NCI-H1417 treated with DMSO at 0.1 percent for 48 hours (cell line): ENCODE measurements around the gene MRPS10.
"Not testable (repeated sequence)": the region's sequence is repeated elsewhere in the genome, so short reads cannot be mapped to it uniquely, and the experiment has no call there.

Experiments used
- DNase-seq: peaks from one replicate; lab custom pipeline; 2025; lab: John Stamatoyannopoulos, UW

Gene MRPS10

DNA sequence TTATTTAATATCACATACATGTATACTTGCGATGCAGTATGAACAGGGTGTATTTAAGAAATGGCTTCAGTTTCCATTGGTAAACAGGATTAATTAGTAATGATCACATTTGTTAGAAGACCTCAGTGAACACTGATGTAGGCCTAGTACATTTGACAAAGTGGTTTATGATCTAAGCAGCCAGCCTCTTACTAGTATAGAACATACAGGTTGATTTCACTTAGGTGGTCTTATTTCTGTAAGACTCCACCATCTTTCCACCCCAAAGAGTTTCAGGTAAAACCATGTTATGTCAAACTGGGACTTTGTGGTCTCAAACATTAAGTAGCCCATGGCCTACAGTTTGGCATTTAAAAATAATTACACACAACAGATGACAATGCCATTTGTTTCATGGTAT lies 20.2 kb upstream of the MRPS10 start:
- no peak for DNase-seq

GRCh38 chr6:42236682-42237473 lies 19.2 kb upstream of the MRPS10 start:
- no peak for DNase-seq

- DNase-seq = no peak
Observed at GRCh38 chr6:42236030-42236429, 18.4 kb upstream of the MRPS10 start.

DNA sequence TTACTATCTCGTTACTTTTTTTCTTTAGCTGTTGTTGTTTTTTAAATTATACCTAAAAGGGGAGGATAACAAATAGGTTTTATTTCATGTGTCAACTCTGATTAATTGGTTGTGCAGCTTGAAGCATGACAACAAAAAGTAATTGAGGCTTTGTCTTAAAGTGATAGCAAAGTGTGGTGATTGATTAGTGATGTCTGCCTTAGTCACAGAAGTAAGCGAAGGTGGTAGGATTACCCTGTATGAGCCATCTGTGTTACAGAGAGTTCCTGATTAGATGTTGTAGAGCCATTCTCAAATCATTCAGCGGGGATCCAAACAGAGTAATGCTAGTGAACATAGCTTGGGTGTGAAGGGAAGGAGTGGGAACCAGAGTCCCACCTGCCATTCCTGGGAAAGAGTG lies 14.4 kb upstream of the MRPS10 start:
- DNase-seq = no peak

DNA sequence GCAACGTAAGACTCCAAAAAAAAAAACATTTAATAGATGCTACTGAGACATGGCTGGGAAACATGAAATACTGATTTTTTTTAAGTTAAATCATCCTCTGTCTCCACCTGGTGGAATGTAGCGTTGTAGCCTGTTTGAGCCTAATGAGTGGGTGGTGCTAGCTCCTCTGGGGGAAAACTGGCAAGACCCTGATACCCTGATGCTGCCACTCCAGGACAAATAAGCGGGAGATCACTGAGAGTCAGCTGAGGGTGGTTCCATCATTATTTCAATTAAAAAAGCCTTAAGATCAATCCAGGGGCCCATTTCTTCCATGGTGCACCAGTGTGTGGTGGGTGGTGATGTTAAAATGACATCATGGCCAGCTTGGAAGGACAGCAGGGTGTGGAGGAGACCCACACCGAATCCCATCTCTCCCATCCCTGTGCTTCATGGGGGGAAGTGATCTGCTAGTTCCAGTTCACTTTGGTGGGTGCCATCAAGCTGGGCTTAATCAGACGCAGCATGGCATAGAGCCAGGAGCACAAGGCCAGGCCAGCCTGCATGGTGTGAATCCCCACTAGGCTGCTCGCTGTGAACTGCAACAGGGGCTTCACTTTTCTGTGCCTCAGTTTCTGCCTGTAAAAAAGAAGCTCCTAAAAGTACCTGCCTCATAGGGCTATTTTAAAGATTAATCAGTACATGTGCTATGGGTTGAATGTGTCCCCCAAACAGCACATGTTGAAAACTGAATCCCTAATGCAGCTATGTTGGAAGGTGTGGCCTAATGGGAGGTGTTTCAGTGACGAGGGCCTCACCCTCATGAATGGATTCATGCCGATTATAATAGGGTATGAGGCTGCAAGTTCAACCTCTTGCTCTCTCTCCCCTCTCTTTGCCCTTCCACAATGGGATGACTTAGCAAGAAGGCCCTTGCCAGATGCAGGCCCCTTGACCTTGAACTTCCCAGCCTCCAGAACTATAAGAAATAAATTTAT lies 13.0 kb upstream of the MRPS10 start:
- no peak for DNase-seq

DNA sequence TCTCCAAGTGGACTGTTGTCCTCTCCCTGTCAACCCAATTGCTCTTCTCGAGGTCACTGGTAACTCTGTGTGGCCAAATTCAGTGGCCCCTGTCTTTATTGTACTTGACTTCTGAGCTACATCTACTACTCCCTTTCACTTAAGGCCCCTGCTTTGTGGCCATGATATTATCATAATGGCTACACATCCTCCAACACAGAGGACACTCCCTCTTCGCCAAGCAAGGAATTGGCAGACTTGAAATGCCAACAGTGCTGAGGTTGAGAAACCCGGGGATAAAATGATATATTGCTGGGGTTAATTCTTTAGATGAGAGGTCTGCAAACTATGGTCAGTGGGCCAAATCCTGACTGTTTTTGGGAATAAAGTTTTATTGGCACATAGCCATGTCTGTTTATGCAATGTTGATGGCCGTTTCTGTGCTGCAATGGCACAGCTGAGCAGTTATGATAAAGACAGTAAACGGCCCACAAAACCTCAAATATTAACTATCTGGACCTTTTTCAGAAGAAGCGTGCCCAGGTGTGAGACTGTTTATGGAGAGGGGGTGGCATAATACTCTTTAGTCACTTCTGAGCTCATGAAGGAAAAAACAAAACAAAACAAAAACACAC lies 12.0 kb upstream of the MRPS10 start:
- DNase-seq = no peak

DNA sequence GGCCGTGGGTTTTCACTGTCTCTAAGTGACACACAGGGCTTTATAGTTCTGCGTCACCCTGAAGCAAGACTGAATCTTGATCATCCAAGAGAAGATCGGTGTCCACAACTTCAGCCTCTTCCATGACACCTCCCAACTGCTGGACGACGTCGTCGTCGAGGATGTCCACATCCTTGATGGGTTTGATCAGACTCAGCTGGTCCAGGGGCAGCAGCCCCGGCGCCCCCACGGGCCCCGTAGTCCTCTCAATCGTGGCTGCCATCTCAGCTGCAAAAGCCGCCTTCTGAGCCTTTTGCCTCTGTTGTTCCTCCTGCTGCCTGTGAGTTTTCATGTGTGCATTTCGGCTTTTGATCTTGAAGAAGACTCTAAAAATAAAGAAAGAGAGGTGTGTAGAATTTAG lies 10.6 kb upstream of the MRPS10 start:
- DNase-seq = no peak

- DNase-seq = no peak
Observed at GRCh38 chr6:42227173-42227850, 9.7 kb upstream of the MRPS10 start.

GRCh38 chr6:42226645-42227143 lies 9.0 kb upstream of the MRPS10 start:
- DNase-seq = no peak

DNA sequence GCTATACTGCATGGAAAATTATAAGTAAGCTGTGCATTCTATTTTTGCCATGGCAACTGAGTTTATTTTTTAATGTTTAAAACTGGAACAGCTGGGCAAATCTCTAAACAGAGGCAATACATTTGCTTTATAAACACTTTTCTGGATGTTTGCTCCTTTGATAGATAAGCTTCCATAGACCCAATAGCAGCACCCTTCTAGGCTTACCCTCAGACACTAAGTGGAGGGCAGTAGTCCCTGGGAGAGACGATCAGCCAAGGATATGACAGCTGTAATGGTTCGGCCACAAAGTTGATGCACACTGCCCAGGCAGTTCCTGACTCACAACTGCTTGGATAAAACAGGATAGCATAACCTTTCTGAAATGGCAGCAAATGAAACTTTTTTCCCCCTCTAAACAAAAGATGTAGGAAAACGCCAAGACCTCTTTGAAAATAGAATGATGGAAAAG lies 8.5 kb upstream of the MRPS10 start:
- DNase-seq = no peak

GRCh38 chr6:42225419-42225818 lies 7.8 kb upstream of the MRPS10 start:
- no peak for DNase-seq

- DNase-seq = no peak
Observed at GRCh38 chr6:42225029-42225339, 7.3 kb upstream of the MRPS10 start.

DNA sequence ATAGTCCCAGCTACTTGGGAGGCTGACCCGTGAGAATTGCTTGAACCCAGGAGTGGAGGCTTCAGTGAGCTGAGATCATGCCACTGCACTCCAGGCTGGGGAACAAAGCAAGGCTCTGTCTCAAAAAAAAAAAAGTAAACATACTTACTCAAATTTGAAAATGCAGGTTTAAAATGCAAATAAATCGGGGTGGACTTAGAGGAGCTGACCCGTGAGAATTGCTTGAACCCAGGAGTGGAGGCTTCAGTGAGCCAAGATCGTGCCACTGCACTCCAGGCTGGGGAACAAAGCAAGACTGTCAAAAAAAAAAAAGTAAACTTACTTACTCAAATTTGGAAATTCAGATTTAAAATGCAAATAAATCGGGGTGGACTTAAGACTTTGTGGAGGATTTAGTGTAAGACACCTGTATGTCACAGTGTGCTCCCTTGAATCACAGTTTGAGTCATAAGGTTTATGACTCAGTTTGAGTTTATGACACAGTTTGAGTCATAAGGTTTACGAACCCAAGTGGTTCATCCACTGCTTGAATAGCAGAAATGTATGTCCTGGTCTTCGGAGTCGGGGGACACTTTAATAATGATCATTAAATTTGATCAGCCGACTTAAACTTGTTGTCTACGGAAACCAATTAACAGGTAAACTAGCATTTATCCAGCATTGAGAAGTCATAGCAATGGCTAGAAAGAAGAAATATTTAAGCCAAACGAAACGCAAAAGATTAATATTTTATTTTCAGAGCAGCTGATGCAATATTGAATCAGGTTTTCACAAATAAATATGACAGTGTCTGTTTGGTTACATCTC lies 6.8 kb upstream of the MRPS10 start:
- no peak for DNase-seq

GRCh38 chr6:42222448-42222847 lies 4.8 kb upstream of the MRPS10 start:
- no peak for DNase-seq

- DNase-seq = no peak
Observed at GRCh38 chr6:42221546-42221945, 3.9 kb upstream of the MRPS10 start.

DNA sequence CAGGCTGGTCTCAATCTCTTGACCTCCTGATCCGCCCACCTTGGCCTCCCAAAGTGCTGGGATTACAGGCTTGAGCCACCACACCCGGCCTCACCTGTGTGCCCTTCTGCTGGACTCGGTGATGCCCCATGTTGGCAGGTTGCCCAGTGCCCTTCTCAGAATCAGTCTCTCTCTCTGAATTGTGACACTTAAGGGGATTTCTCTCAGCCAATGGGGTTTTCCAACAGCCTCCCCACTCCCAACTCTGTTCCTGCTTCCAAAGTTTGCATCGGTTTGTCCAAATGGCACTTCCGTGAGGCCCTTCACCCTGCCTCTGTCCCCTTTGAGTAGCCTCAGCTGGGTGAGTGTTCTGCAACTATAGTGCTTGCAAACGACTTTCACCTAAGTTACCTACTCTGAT lies 3.1 kb upstream of the MRPS10 start:
- DNase-seq = no peak

GRCh38 chr6:42217157-42217518 lies 523 bp downstream of the MRPS10 start:
- no peak for DNase-seq

DNA sequence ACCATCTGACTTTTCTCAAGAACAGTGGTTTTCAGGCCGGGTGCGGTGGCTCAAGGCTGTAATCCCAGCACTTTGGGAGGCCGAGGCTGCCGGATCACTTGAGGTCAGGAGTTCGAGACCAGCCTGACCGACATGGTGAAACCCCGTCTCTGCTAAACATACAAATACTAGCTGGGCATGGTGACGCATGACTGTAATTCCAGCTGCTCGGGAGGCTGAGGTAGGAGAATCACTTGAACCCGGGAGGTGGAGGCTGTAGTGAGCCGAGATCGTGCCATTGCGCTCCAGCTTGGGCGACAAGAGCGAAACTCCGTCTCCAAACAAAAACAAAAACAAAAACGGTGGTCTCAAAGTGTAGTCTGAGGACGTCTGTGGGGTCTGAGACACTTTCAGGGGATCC lies 1.2 kb downstream of the MRPS10 start:
- DNase-seq = not testable (repeated sequence)

DNA sequence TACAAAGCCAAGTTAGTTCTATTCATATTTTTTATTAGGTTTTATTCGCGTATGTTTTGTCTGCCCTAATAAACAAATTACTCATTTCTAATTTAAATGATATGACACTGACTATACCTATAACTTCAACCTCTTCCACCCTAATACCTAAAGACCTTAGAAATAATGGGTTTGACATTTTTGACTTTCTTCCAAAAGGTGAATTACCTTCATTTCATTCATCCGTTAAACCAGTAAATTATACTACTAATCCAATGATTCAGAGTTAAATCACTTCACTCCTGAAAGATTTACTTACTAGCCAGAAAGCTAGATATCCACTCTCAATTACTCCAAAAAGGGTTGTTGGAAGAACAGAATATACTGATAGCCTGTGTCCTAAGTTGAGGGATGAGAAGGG lies 5.2 kb downstream of the MRPS10 start:
- DNase-seq = no peak

DNA sequence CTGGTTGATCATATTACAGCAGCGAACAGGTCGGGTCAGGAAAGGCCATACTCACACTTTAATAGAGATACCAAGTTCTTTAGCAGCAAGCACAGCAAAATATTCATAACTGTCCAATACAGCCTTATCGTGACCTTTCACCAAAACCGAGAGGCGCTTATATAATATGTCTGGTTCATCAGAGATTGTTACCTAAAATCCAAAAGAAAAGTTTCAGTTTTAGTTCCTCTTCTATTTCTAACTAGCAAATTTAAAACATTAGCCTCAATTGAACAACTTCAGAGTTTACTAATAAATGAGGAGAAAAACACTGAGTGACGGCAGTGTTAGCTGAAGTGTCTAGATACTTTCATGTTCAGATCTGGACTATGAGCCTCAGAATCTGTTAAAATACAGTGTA lies 5.9 kb downstream of the MRPS10 start:
- DNase-seq = no peak

DNA sequence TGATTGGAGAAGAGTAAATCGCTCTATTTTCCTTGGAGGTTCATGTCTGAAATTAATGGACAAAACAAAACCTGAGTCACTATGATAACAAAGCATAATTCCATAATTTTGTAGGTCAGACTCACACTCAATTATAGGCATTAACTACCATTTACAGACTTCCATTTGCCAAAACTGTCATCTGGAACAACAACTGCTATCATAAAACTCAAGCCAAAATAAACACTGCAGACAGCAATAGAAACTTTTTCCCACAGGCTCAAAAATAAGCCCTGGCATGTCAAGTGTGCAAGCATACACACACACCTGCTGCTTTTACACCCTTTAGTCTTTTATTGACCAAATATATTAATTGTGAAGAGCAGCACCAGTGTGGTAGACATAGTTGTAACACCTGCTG lies 7.1 kb downstream of the MRPS10 start:
- DNase-seq = peak; percentile 82
